ENCODE results near the gene UVRAG. TPM values are rescaled to one million over a fixed set of nuclear protein-coding genes. Genes with fewer than 3 reads are reported as not detected.
"Not testable (repeated sequence)": the region's sequence is repeated elsewhere in the genome, so short reads cannot be mapped to it uniquely, and the experiment has no call there.

UVRAG gene
- total RNA-seq, 1 donor from 2014 or later: 14.1 TPM

DNA sequence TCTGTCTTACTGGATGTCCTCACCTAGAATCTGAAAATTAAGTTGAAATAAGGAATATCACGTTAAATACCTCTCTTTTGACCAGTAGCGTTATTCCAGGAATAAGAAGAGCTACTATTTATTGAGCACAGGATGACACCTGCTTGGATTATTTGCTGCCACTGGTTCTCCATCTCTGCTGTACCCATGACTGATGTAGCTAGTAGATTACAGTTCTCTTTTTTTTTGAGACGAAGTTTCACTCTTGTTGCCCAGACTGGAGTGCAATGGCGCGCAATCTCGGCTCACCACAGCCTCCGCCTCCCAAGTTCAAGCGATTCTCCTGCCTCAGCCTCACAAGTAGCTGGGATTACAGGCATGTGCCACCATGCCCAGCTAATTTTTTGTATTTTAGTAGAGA is 65.3 kb downstream of the UVRAG start:
- not testable (repeated sequence) for H3K4me3 ChIP-seq (ENCODE audit: low read length in 3 of 3); H3K36me3 ChIP-seq (ENCODE audit: control insufficient read depth in 3 of 3, insufficient read depth in 3 of 3, low read length in 3 of 3); H3K9me3 ChIP-seq (ENCODE audit: control insufficient read depth in 3 of 3, low read length in 3 of 3); H3K27me3 ChIP-seq (ENCODE audit: control insufficient read depth in 3 of 3, insufficient read depth in 3 of 3, low read length in 3 of 3); H3K4me1 ChIP-seq (ENCODE audit: control insufficient read depth in 3 of 3, insufficient read depth in 3 of 3, low read length in 3 of 3); H3K27ac ChIP-seq (ENCODE audit: low read depth, low read length); H3K9ac ChIP-seq (ENCODE audit: low read depth in 1 of 3, low read length in 3 of 3)

DNA sequence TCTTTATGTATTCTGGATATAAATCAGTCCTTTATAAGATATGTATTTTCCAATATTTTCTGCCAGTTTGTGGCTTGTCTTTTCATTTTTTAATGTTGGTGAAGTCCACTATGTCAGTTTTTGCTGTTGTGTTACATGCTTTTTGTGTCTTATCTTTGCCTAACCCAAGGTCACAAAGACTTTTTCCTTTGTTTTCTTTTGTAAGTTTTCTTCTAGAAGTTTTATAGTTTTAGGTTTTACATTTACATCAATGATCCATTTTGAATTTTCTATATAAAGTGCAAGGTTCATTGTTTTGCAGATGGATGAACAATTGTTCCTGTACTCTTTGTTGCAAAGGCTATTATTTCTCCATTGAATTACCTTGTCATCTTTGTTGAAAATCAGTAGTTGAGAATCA is 69.3 kb downstream of the UVRAG start:
- H3K27ac ChIP-seq (ENCODE audit: low read depth, low read length): no peak overlapping the region
- no peaks in the 10 kb centered on the region for H3K4me1 ChIP-seq (ENCODE audit: control insufficient read depth in 3 of 3, insufficient read depth in 3 of 3, low read length in 3 of 3)

DNA sequence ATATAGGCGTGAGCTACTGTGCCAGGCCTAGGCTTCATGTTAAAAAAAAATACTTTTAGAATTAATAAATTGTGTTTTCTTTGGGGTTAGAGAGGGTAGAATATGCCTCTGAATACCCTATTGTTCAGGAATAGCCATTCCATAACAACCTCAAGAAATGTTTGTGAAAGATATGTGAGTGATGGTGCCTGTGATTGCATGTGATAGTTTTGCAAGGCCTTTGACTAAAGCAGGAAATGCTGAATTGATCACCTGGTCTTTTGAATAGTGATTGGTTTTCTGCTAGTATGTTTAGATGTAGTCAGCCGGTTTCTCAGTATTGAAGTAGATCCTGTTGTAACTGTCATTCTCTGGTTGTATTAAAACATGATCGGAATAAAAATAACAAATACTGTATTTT is 73.4 kb downstream of the UVRAG start:
- peaks cover 0 to 7% (median 0%) of the 10 kb centered on the region in 3 donors for H3K4me1 ChIP-seq (ENCODE audit: control insufficient read depth in 3 of 3, insufficient read depth in 3 of 3, low read length in 3 of 3)
- H3K36me3 ChIP-seq (ENCODE audit: control insufficient read depth in 3 of 3, insufficient read depth in 3 of 3, low read length in 3 of 3): peaks cover 0 to 3% (median 0%) of the 10 kb centered on the region in 3 donors
- H3K9ac ChIP-seq (ENCODE audit: low read depth in 1 of 3, low read length in 3 of 3): no peak overlapping the region
- H3K27me3 ChIP-seq (ENCODE audit: control insufficient read depth in 3 of 3, insufficient read depth in 3 of 3, low read length in 3 of 3): no peaks in the 10 kb centered on the region
- no peak overlapping the region for H3K4me3 ChIP-seq (ENCODE audit: low read length in 3 of 3)
- H3K27ac ChIP-seq (ENCODE audit: low read depth, low read length): no peak overlapping the region
- H3K9me3 ChIP-seq (ENCODE audit: control insufficient read depth in 3 of 3, low read length in 3 of 3): no peaks in the 10 kb centered on the region

More for the DNA sequence above, 69.3 kb downstream of the UVRAG start:
- H3K9me3 ChIP-seq (ENCODE audit: control insufficient read depth in 3 of 3, low read length in 3 of 3): no peaks in the 10 kb centered on the region
- H3K9ac ChIP-seq (ENCODE audit: low read depth in 1 of 3, low read length in 3 of 3): no peak overlapping the region
- H3K4me3 ChIP-seq (ENCODE audit: low read length in 3 of 3): no peak overlapping the region
- no peaks in the 10 kb centered on the region for H3K27me3 ChIP-seq (ENCODE audit: control insufficient read depth in 3 of 3, insufficient read depth in 3 of 3, low read length in 3 of 3)
- H3K36me3 ChIP-seq (ENCODE audit: control insufficient read depth in 3 of 3, insufficient read depth in 3 of 3, low read length in 3 of 3): peaks cover 0 to 3% (median 0%) of the 10 kb centered on the region in 3 donors

DNA sequence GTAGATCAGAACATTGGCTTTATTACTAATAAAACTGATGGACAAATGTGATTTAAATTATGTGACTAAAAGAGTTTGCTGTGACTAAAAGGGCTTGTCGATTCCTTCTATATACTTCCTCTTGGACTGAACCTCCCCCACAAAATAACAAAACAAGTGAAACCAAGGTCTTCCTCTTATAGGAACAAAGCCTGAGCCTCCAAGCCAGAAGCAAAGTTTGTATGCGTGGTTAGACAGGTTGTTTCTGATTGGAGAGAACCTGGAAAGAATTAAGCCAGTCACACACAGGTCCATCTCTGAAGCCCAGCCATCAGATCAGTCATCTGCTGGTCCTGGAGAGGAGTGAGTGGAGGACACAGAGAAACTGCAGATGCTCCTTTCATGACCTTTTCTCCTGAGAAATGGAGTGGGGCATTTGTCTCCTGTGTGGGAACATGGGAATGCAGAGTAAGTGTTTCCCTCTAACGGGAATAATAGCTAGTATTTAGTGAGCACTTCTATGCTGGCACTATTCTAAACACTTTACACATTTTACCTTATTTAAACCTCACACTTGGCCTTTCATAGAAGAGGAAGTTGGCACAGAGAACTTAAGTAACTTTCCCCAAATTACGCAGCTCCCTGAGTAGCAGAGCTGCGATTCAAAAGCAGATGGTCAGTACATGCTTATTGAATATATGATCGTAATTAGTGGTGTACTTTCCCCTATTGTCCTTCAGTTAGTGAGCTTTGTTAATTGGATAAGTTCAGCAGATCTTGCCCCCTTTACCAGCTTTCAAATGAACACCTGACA is 77.1 kb downstream of the UVRAG start:
- H3K4me1 ChIP-seq (ENCODE audit: control insufficient read depth in 3 of 3, insufficient read depth in 3 of 3, low read length in 3 of 3): peaks cover 0 to 7% (median 0%) of the 10 kb centered on the region in 3 donors
- peaks cover 0 to 3% (median 0%) of the 10 kb centered on the region in 3 donors for H3K36me3 ChIP-seq (ENCODE audit: control insufficient read depth in 3 of 3, insufficient read depth in 3 of 3, low read length in 3 of 3)
- H3K9me3 ChIP-seq (ENCODE audit: control insufficient read depth in 3 of 3, low read length in 3 of 3): no peaks in the 10 kb centered on the region
- H3K4me3 ChIP-seq (ENCODE audit: low read length in 3 of 3): no peak overlapping the region
- H3K27ac ChIP-seq (ENCODE audit: low read depth, low read length): no peak overlapping the region
- no peak overlapping the region for H3K9ac ChIP-seq (ENCODE audit: low read depth in 1 of 3, low read length in 3 of 3)
- no peaks in the 10 kb centered on the region for H3K27me3 ChIP-seq (ENCODE audit: control insufficient read depth in 3 of 3, insufficient read depth in 3 of 3, low read length in 3 of 3)

DNA sequence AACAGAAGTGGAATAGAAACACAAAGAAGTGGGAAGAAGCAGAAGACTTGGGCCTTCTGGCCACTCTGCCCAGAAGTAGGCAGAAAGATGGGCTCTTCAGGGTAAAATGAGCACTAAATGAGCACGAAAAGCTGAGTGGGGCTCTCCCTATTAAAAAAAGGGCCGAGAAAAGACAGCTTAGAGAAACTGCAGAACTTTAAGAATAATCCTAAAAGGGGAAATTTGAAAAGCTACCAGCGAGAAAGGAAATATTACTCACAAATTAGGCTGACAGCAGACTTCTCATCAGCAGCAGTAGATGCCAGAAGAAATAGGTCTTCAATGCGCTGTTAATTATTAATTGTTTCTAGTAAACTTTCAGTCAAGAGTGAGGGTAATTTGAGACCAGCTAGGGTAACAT is 78.2 kb downstream of the UVRAG start:
- H3K4me1 ChIP-seq (ENCODE audit: control insufficient read depth in 3 of 3, insufficient read depth in 3 of 3, low read length in 3 of 3): peaks cover 0 to 7% (median 0%) of the 10 kb centered on the region in 3 donors

DNA sequence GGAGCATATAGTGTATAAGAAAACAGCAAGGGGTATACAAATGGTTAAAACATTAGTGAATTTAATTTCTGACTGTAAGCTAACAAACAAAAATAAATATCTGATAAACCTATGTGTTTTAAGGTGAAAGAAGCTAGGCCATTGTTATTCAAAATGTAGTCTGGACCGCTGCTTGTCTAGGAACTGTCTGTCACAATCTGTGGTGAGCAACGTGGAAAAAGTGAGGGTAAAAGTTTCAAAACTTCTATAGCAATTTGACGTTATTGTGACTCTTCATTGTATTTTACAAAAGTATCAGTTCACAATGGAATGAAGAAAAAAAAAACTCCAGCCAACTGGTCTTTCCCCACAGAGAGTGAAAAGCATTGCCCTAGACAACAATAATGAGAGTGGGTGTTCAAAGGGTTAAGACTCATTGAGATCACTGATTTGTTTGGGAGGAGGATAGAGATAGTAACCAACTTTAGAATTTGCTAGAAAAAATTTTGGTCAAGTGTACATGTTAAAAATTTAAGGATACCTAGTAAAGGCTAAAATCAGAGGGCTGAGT is 79.1 kb downstream of the UVRAG start:
- H3K27me3 ChIP-seq (ENCODE audit: control insufficient read depth in 3 of 3, insufficient read depth in 3 of 3, low read length in 3 of 3): no peaks in the 10 kb centered on the region
- peaks cover 0 to 3% (median 0%) of the 10 kb centered on the region in 3 donors for H3K36me3 ChIP-seq (ENCODE audit: control insufficient read depth in 3 of 3, insufficient read depth in 3 of 3, low read length in 3 of 3)
- no peak overlapping the region for H3K27ac ChIP-seq (ENCODE audit: low read depth, low read length)
- no peak overlapping the region for H3K9ac ChIP-seq (ENCODE audit: low read depth in 1 of 3, low read length in 3 of 3)
- H3K4me1 ChIP-seq (ENCODE audit: control insufficient read depth in 3 of 3, insufficient read depth in 3 of 3, low read length in 3 of 3): peaks cover 0 to 7% (median 0%) of the 10 kb centered on the region in 3 donors
- H3K9me3 ChIP-seq (ENCODE audit: control insufficient read depth in 3 of 3, low read length in 3 of 3): no peaks in the 10 kb centered on the region
- no peak overlapping the region for H3K4me3 ChIP-seq (ENCODE audit: low read length in 3 of 3)

More for the DNA sequence above, 78.2 kb downstream of the UVRAG start:
- Histone ChIP-seq H3K27ac (ENCODE audit: low read depth, low read length) (no peak overlapping the region), H3K9ac (ENCODE audit: low read depth in 1 of 3, low read length in 3 of 3) (no peak overlapping the region), H3K27me3 (ENCODE audit: control insufficient read depth in 3 of 3, insufficient read depth in 3 of 3, low read length in 3 of 3) (no peaks in the 10 kb centered on the region), H3K9me3 (ENCODE audit: control insufficient read depth in 3 of 3, low read length in 3 of 3) (no peaks in the 10 kb centered on the region), H3K36me3 (ENCODE audit: control insufficient read depth in 3 of 3, insufficient read depth in 3 of 3, low read length in 3 of 3) (peaks cover 0 to 3% (median 0%) of the 10 kb centered on the region in 3 donors), H3K4me3 (ENCODE audit: low read length in 3 of 3) (no peak overlapping the region)

DNA sequence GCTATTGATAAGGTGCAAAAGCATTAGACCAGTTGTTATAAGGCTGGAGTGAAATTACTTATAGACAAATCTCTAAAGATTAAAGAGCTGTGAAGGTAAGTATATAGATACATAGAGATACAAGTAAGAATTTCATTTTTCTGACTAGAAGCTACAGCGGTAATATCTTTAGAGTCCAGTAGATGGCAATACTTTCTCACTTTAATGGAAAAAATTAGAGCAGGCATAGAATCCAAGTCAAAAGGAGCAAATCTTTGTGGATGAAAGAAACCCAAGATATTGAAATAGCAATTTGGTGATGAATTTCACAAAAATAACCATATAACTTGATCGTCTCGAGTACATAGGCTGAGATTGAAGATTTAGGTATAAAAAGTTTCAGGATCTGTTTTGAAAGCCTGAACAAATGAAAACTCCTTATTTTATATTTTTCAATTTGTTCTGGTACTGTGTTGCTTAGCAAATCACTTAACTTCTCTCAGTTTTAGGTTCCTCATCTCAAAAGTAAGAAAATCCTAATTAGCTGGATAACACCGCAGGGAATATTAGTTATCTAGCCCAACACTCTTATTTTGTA is 81.9 kb downstream of the UVRAG start:
- no peaks in the 10 kb centered on the region for H3K9me3 ChIP-seq (ENCODE audit: control insufficient read depth in 3 of 3, low read length in 3 of 3)
- H3K4me3 ChIP-seq (ENCODE audit: low read length in 3 of 3): no peak overlapping the region
- H3K4me1 ChIP-seq (ENCODE audit: control insufficient read depth in 3 of 3, insufficient read depth in 3 of 3, low read length in 3 of 3): peaks cover 3 to 5% (median 4%) of the 10 kb centered on the region in 3 donors
- no peaks in the 10 kb centered on the region for H3K27me3 ChIP-seq (ENCODE audit: control insufficient read depth in 3 of 3, insufficient read depth in 3 of 3, low read length in 3 of 3)
- H3K9ac ChIP-seq (ENCODE audit: low read depth in 1 of 3, low read length in 3 of 3): no peak overlapping the region
- peaks cover 0 to 3% (median 0%) of the 10 kb centered on the region in 3 donors for H3K36me3 ChIP-seq (ENCODE audit: control insufficient read depth in 3 of 3, insufficient read depth in 3 of 3, low read length in 3 of 3)
- no peak overlapping the region for H3K27ac ChIP-seq (ENCODE audit: low read depth, low read length)

DNA sequence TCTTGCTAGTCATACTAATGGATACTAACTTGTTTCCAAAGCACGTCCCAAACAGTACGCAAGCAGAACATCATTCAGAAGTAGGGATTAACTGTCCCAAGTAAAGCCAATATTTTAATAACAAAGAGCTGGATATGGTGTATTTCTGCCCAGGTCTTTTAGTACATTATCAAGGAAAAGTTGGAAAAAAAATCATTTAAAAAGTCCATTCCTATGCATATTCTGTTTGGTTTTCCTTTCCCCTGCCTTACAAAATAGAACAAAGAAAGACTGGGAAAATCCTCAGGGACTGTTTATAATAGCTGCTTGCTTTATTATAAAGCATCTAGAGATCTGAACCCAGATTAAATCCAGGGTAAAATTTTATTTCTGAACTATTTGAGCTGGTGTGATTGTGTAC is 83.9 kb downstream of the UVRAG start:
- Histone ChIP-seq H3K9me3 (ENCODE audit: control insufficient read depth in 3 of 3, low read length in 3 of 3) (no peaks in the 10 kb centered on the region), H3K27ac (ENCODE audit: low read depth, low read length) (no peak overlapping the region), H3K4me1 (ENCODE audit: control insufficient read depth in 3 of 3, insufficient read depth in 3 of 3, low read length in 3 of 3) (peaks cover 4 to 5% (median 5%) of the 10 kb centered on the region in 3 donors), H3K9ac (ENCODE audit: low read depth in 1 of 3, low read length in 3 of 3) (no peak overlapping the region), H3K27me3 (ENCODE audit: control insufficient read depth in 3 of 3, insufficient read depth in 3 of 3, low read length in 3 of 3) (no peaks in the 10 kb centered on the region), H3K36me3 (ENCODE audit: control insufficient read depth in 3 of 3, insufficient read depth in 3 of 3, low read length in 3 of 3) (no peaks in the 10 kb centered on the region), H3K4me3 (ENCODE audit: low read length in 3 of 3) (no peak overlapping the region)

DNA sequence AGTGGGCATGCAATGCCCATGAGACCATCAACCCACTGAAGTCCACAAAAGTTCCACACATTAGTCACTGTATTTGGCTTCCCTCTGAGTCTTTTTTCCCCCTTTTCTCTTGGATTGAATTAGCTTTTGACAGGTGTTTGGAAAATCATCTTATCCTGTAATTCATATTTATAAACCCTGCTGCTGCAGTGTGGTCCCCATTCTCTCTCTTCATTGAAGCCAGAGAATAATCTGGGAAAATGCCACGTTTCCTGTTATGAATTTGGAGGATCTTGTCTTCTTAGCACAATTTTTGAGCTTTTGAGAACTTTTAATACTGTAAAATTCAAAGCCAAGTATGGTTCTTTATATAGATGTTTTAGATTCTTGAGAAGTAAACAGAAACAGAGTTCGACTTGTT is 84.8 kb downstream of the UVRAG start:
- H3K9me3 ChIP-seq (ENCODE audit: control insufficient read depth in 3 of 3, low read length in 3 of 3): no peaks in the 10 kb centered on the region
- H3K4me1 ChIP-seq (ENCODE audit: control insufficient read depth in 3 of 3, insufficient read depth in 3 of 3, low read length in 3 of 3): peaks cover 5 to 12% (median 5%) of the 10 kb centered on the region in 3 donors
- no peaks in the 10 kb centered on the region for H3K27me3 ChIP-seq (ENCODE audit: control insufficient read depth in 3 of 3, insufficient read depth in 3 of 3, low read length in 3 of 3)
- H3K9ac ChIP-seq (ENCODE audit: low read depth in 1 of 3, low read length in 3 of 3): no peak overlapping the region
- H3K27ac ChIP-seq (ENCODE audit: low read depth, low read length): no peak overlapping the region
- H3K4me3 ChIP-seq (ENCODE audit: low read length in 3 of 3): no peak overlapping the region
- no peaks in the 10 kb centered on the region for H3K36me3 ChIP-seq (ENCODE audit: control insufficient read depth in 3 of 3, insufficient read depth in 3 of 3, low read length in 3 of 3)

DNA sequence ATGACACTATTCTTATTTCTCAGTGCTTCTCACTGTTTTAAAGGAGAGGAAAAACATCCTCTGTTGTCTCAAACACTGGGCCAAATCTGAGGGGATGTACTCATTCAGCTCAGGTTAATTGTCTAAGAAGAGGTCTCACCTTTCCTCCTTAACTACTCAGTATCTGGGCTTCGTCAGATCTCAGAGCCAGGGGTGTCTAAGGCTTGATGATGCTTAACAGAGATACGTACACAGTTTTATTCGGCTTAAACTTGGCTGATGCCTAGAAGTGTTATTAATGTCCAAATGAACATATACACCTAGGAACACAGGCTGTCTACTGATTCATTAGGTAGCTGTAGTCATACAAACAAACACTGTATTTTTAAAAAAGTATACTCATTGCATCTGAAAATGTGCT is 85.8 kb downstream of the UVRAG start:
- peaks cover 5 to 12% (median 5%) of the 10 kb centered on the region in 3 donors for H3K4me1 ChIP-seq (ENCODE audit: control insufficient read depth in 3 of 3, insufficient read depth in 3 of 3, low read length in 3 of 3)
- H3K36me3 ChIP-seq (ENCODE audit: control insufficient read depth in 3 of 3, insufficient read depth in 3 of 3, low read length in 3 of 3): no peaks in the 10 kb centered on the region
- H3K9me3 ChIP-seq (ENCODE audit: control insufficient read depth in 3 of 3, low read length in 3 of 3): no peaks in the 10 kb centered on the region
- H3K27me3 ChIP-seq (ENCODE audit: control insufficient read depth in 3 of 3, insufficient read depth in 3 of 3, low read length in 3 of 3): no peaks in the 10 kb centered on the region
- H3K27ac ChIP-seq (ENCODE audit: low read depth, low read length): no peak overlapping the region
- H3K4me3 ChIP-seq (ENCODE audit: low read length in 3 of 3): no peak overlapping the region
- no peak overlapping the region for H3K9ac ChIP-seq (ENCODE audit: low read depth in 1 of 3, low read length in 3 of 3)

Data from skeletal muscle tissue (tissue), 4 donors.